ENCODE measurements around the gene PCBP4.

DNA sequence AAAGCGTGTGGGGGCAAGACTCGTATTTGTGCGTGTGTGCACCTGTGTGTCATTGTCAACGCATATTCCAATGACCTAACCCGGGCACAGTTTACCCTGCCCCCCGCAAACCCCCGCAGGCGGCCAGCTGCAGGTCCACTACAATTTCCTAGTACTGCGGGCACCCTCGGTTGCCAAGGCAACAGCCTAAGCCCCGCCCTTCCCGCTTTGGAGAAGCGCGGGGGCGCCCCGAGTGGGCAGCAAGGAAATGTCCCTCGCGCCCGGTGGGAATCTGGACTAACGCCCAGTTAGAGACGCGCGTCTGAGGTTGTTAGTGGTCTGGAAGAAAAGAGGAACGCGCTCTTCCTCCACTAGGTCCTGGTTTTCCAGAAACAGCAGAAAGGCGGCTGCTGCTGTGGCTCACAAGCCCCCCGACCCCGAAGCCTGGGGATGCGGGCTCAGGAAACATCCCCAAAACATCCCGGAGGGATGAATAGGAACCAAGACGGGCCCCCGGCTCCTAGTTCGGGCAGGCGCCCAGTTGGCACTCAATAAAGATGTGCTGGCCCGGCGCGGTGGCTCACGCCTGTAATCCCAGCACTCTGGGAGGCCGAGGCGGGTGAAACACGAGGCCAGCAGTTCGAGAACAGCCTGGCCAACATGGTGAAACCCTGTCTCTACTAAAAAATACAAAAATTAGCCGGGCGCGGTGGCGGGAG is 8.7 kb upstream of the PCBP4 start:
- no peak for TF ChIP-seq POLR2A (IDR thresholded peaks at IDR 0.05)
- TF ChIP-seq, protein P1, sequence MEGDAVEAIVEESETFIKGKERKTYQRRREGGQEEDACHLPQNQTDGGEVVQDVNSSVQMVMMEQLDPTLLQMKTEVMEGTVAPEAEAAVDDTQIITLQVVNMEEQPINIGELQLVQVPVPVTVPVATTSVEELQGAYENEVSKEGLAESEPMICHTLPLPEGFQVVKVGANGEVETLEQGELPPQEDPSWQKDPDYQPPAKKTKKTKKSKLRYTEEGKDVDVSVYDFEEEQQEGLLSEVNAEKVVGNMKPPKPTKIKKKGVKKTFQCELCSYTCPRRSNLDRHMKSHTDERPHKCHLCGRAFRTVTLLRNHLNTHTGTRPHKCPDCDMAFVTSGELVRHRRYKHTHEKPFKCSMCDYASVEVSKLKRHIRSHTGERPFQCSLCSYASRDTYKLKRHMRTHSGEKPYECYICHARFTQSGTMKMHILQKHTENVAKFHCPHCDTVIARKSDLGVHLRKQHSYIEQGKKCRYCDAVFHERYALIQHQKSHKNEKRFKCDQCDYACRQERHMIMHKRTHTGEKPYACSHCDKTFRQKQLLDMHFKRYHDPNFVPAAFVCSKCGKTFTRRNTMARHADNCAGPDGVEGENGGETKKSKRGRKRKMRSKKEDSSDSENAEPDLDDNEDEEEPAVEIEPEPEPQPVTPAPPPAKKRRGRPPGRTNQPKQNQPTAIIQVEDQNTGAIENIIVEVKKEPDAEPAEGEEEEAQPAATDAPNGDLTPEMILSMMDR (IDR thresholded peaks at IDR 0.05 in 4 of 5, conservative IDR thresholded peaks at IDR 0.05 in 1 of 5), result no peak

Data from gastrocnemius medialis (tissue), 4 donors.